Measurements from ENCODE around the gene RANBP17.

Gene RANBP17

DNA sequence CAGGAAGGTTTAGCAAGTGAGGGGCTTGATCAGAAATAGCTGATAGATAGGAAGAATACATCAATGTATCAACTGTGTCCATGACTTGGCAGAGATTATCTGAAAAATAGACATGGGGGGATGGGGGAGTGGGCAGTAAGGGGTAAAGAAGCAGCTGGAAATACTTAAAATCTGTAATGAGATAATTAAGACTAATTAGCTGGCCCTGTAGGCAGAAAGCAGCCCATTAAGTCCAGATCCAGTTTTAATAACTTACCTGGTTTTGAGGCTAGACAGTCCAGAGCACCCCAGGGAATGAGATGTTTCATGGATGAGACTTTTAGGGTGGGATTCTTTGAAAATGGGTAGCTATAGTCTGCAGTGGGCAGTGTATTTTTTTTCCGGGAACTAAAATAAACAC lies 330.3 kb downstream of the RANBP17 start:
- no peak overlapping the region for H3K27ac ChIP-seq
- TF ChIP-seq, protein P1, sequence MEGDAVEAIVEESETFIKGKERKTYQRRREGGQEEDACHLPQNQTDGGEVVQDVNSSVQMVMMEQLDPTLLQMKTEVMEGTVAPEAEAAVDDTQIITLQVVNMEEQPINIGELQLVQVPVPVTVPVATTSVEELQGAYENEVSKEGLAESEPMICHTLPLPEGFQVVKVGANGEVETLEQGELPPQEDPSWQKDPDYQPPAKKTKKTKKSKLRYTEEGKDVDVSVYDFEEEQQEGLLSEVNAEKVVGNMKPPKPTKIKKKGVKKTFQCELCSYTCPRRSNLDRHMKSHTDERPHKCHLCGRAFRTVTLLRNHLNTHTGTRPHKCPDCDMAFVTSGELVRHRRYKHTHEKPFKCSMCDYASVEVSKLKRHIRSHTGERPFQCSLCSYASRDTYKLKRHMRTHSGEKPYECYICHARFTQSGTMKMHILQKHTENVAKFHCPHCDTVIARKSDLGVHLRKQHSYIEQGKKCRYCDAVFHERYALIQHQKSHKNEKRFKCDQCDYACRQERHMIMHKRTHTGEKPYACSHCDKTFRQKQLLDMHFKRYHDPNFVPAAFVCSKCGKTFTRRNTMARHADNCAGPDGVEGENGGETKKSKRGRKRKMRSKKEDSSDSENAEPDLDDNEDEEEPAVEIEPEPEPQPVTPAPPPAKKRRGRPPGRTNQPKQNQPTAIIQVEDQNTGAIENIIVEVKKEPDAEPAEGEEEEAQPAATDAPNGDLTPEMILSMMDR (conservative IDR thresholded peaks at IDR 0.05) = no peak

DNA sequence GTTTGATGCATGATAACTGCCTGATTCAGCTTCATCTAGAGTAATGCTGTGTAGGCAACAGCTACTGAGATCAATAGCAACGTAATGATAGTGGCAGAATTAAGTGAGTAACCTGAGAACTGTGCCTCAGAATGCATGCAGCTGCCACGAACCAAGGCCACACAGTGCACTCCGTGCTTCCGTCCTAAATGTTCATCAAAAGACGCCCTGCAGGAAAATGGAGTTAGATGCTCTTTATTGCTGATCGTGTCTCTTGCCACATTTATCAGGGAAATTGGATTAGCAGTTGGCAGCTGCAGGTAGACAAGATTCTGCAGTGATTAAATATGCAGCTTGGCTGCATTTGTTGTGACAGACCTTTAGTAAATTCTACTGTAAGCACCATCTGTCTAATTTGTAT lies 339.5 kb downstream of the RANBP17 start:
- TF ChIP-seq, protein P1 (conservative IDR thresholded peaks at IDR 0.05) = no peak
- H3K27ac ChIP-seq = no peak overlapping the region

DNA sequence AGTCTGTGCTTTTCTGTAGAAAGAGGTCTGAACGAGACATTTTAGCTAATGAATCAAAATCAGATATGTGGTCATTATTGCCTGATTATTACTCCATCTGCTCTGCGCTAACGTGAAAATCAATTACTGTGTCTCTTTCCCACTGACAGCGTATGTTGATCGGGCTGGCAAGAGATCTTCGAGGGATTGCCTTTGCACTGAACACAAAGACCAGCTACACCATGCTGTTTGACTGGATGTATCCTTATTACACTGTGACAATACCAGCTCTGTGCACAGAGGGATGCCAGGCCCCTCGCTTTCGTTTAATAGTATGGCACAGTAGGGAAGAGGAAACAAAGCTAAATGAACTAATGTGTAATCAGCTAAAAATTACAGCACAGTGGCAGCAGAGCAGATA lies 343.6 kb downstream of the RANBP17 start:
- H3K27ac ChIP-seq = no peak overlapping the region
- TF ChIP-seq, protein P1 (conservative IDR thresholded peaks at IDR 0.05) = no peak

DNA sequence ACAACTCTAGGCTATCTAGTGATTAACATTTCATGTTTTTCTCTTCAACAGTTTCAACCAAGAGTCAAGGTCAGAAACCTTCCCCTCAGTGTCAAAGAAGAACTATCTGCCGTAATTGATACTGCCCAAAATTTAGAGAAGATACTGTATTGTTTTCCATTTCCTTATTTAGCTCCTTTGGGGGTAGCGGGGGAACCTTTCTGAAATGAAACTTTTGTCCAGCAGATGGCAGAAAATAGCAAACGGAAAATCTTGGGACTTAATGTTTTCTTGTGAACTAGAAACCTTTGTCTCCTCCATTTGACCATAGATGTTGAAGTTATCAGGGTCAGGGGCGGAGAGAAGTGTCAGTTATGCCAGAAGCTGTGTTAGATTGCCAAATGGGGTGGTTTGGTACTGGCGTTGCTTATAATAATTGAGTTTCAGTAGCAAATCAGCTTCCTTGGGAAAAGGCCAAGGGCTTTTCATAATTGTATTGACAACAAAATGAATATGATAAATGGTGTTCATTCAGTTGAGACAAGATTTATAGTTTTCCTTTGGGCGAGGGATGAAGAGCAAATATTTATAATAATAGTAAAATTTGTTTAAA lies 345.5 kb downstream of the RANBP17 start:
- TF ChIP-seq, protein P1 (conservative IDR thresholded peaks at IDR 0.05) = peak; percentile 78
- H3K27ac ChIP-seq = no peak overlapping the region

DNA sequence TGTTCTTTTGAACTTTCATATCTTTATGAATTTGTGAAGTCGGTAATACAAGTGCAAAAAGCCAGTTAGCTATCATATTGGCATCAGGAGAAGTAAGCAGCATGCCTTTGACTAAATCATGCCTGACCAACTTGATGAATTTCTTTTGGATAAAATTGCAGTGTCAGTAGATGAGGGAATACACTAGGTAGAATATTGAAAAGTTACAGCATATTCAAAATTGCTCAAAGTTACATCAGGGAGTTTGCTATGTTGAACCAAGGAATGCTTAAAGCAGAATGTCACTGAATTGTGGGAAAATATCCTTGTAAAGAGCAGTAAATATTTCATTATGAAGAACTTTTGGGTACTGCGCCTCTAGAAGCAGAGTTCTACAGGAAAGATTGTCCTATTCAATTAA lies 360.1 kb downstream of the RANBP17 start:
- H3K27ac ChIP-seq = no peak overlapping the region
- TF ChIP-seq, protein P1 (conservative IDR thresholded peaks at IDR 0.05) = no peak

DNA sequence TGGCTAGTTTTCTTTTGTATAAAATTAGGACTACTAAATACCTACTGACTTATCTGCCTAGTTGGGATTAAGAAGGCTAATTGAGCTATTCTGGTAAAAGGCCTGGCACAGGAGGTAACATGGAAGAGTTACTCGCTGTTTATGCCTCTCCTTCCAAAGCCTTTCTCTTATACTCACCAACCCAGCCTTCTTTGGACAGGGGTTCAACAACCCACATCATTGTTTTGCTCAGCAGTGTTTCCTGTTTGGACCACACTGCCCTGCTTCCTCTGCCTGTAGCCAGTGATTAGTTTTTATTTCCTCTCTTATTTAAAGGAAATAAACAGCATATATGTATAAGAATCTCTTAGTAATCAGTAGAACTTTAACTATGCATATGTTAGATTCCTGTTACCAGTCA lies 362.1 kb downstream of the RANBP17 start:
- TF ChIP-seq, protein P1 (conservative IDR thresholded peaks at IDR 0.05) = no peak
- no peak overlapping the region for H3K27ac ChIP-seq

DNA sequence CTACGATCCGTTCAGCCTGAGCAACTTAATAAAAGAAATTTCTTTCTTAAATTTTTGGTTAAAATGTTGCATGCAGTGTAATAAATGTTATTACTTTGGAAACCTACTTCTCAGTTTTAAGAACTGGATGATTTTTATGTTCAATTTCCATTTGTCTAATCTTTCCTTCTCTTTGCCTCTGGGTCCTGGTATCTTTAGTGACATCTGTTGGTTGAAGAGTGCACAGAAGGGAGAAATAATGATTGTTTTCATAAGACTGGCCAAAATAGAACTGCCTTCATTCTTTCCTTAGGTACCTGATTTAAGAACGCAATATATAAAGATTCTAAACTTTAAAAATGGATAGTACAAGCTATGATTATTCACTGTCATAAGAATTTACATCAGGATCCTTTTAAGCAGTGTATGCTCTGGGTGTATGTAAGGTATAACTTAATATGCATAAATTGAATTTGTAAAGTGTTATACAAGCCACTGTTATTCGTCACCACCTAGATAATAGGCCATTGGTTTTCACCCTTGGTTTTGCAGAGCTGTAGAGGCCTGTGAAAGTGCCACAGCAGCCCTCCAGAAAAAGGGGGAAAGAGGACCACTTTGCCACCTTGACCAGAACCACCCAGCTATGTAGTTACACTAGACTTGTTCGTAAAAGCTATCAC lies 364.4 kb downstream of the RANBP17 start:
- TF ChIP-seq, protein P1 (conservative IDR thresholded peaks at IDR 0.05) = peak; percentile 71
- H3K27ac ChIP-seq = no peak overlapping the region
